NCI-H1436 treated with DMSO at 0.1 percent for 48 hours (cell line): ENCODE data around the gene HLA-DRA.

ENCODE experiments used
- DNase-seq: peaks from one replicate; lab custom pipeline; 2025; lab: John Stamatoyannopoulos, UW

HLA-DRA gene

GRCh38 chr6:32475392-32476206, 35.9 kb downstream of the HLA-DRA start:
- no peak for DNase-seq

GRCh38 chr6:32483968-32484613, 44.4 kb downstream of the HLA-DRA start:
- no peak for DNase-seq

- DNase-seq: no peak
Measured at GRCh38 chr6:32484614-32484998, 44.9 kb downstream of the HLA-DRA start.

GRCh38 chr6:32488083-32488482, 48.4 kb downstream of the HLA-DRA start:
- DNase-seq: no peak

GRCh38 chr6:32491700-32492099, 52.0 kb downstream of the HLA-DRA start:
- DNase-seq: no peak

- DNase-seq: no peak
Measured at GRCh38 chr6:32492351-32492750, 52.7 kb downstream of the HLA-DRA start.
